ENCODE data around the gene ZNF688. TPM values are rescaled to one million over a fixed set of nuclear protein-coding genes. Genes with fewer than 3 reads are reported as not detected.

Gene ZNF688
- total and polyA plus RNA-seq, 2 of the 13 experiments (the other 11 are each of a cell fraction or from before 2014, with no cell fraction given): 2.4 to 5.4 TPM

DNA sequence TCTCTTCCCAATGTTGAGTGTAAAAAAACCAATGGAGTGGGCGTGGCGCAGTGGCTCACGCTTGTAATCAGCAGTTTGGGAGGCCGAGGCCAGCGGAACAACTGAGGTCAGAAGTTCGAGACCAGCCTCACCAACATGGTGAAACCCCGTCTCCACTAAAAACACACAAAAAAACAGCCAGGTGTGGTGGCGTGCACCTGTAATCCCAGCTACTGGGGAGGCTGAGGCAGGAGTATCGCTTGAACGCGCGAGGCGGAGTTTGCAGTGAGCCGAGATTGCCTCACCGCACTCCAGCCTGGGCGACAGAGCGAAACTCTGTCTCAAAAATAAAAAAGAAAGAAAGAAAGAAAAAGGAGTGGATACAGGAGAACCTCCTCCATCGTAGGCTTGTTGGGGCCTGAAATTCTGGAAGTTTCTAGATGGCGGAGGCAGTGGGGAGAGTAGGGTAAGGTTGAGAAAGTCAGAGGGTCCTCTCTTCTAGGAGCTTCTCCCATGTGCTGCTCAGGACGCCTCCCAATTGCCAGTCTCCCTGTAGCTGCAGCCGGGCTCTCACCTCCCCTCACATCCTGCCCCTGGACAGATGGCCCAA is 12.6 kb downstream of the ZNF688 start (continued):
- TF ChIP-seq, protein P1, sequence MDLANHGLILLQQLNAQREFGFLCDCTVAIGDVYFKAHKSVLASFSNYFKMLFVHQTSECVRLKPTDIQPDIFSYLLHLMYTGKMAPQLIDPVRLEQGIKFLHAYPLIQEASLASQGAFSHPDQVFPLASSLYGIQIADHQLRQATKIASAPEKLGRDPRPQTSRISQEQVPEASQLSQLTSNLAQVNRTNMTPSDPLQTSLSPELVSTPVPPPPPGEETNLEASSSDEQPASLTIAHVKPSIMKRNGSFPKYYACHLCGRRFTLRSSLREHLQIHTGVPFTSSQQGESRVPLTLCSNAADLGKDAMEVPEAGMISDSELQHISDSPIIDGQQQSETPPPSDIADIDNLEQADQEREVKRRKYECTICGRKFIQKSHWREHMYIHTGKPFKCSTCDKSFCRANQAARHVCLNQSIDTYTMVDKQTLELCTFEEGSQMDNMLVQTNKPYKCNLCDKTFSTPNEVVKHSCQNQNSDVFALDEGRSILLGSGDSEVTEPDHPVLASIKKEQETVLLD (CRISPR knock-in tag; IDR thresholded peaks at IDR 0.05; ENCODE audit: low read depth): no peak
- TF ChIP-seq, protein P2, sequence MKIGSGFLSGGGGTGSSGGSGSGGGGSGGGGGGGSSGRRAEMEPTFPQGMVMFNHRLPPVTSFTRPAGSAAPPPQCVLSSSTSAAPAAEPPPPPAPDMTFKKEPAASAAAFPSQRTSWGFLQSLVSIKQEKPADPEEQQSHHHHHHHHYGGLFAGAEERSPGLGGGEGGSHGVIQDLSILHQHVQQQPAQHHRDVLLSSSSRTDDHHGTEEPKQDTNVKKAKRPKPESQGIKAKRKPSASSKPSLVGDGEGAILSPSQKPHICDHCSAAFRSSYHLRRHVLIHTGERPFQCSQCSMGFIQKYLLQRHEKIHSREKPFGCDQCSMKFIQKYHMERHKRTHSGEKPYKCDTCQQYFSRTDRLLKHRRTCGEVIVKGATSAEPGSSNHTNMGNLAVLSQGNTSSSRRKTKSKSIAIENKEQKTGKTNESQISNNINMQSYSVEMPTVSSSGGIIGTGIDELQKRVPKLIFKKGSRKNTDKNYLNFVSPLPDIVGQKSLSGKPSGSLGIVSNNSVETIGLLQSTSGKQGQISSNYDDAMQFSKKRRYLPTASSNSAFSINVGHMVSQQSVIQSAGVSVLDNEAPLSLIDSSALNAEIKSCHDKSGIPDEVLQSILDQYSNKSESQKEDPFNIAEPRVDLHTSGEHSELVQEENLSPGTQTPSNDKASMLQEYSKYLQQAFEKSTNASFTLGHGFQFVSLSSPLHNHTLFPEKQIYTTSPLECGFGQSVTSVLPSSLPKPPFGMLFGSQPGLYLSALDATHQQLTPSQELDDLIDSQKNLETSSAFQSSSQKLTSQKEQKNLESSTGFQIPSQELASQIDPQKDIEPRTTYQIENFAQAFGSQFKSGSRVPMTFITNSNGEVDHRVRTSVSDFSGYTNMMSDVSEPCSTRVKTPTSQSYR (CRISPR knock-in tag; IDR thresholded peaks at IDR 0.05; ENCODE audit: borderline replicate concordance): no peak
- TF ChIP-seq ZFAT (CRISPR knock-in tag; conservative IDR thresholded peaks at IDR 0.05) (no peak), ZNF773 (CRISPR knock-in tag; IDR thresholded peaks at IDR 0.05; ENCODE audit: borderline replicate concordance) (no peak), ZNF207 (IDR thresholded peaks at IDR 0.05; ENCODE audit: borderline replicate concordance) (no peak), ZKSCAN1 (IDR thresholded peaks at IDR 0.05; ENCODE audit: low read length) (no peak), BHLHE40 (IDR thresholded peaks at IDR 0.05; ENCODE audit: low read length) (no peak), CCDC6 (CRISPR knock-in tag; IDR thresholded peaks at IDR 0.05) (peak; percentile 13; the same call in 1 of the 2 replicates), PITX1 (CRISPR knock-in tag; IDR thresholded peaks at IDR 0.05) (peak; percentile 7; the same call in 1 of the 2 replicates), ZNF292 (CRISPR knock-in tag; IDR thresholded peaks at IDR 0.05; ENCODE audit: borderline replicate concordance, low read depth) (peak; percentile 68; the same call in 1 of the 2 replicates), SYNCRIP (IDR thresholded peaks at IDR 0.05; ENCODE audit: insufficient read depth, low read depth, low read length) (no peak), ZNF564 (CRISPR knock-in tag; IDR thresholded peaks at IDR 0.05) (no peak), ZNF446 (CRISPR knock-in tag; IDR thresholded peaks at IDR 0.05) (no peak)
- TF ChIP-seq, protein P3, sequence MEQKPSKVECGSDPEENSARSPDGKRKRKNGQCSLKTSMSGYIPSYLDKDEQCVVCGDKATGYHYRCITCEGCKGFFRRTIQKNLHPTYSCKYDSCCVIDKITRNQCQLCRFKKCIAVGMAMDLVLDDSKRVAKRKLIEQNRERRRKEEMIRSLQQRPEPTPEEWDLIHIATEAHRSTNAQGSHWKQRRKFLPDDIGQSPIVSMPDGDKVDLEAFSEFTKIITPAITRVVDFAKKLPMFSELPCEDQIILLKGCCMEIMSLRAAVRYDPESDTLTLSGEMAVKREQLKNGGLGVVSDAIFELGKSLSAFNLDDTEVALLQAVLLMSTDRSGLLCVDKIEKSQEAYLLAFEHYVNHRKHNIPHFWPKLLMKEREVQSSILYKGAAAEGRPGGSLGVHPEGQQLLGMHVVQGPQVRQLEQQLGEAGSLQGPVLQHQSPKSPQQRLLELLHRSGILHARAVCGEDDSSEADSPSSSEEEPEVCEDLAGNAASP (CRISPR knock-in tag; IDR thresholded peaks at IDR 0.05; ENCODE audit: borderline replicate concordance): no peak
- TF ChIP-seq, protein P4, sequence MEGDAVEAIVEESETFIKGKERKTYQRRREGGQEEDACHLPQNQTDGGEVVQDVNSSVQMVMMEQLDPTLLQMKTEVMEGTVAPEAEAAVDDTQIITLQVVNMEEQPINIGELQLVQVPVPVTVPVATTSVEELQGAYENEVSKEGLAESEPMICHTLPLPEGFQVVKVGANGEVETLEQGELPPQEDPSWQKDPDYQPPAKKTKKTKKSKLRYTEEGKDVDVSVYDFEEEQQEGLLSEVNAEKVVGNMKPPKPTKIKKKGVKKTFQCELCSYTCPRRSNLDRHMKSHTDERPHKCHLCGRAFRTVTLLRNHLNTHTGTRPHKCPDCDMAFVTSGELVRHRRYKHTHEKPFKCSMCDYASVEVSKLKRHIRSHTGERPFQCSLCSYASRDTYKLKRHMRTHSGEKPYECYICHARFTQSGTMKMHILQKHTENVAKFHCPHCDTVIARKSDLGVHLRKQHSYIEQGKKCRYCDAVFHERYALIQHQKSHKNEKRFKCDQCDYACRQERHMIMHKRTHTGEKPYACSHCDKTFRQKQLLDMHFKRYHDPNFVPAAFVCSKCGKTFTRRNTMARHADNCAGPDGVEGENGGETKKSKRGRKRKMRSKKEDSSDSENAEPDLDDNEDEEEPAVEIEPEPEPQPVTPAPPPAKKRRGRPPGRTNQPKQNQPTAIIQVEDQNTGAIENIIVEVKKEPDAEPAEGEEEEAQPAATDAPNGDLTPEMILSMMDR (CRISPR knock-in tag; IDR thresholded peaks at IDR 0.05): no peak
- TF ChIP-seq, protein P5, sequence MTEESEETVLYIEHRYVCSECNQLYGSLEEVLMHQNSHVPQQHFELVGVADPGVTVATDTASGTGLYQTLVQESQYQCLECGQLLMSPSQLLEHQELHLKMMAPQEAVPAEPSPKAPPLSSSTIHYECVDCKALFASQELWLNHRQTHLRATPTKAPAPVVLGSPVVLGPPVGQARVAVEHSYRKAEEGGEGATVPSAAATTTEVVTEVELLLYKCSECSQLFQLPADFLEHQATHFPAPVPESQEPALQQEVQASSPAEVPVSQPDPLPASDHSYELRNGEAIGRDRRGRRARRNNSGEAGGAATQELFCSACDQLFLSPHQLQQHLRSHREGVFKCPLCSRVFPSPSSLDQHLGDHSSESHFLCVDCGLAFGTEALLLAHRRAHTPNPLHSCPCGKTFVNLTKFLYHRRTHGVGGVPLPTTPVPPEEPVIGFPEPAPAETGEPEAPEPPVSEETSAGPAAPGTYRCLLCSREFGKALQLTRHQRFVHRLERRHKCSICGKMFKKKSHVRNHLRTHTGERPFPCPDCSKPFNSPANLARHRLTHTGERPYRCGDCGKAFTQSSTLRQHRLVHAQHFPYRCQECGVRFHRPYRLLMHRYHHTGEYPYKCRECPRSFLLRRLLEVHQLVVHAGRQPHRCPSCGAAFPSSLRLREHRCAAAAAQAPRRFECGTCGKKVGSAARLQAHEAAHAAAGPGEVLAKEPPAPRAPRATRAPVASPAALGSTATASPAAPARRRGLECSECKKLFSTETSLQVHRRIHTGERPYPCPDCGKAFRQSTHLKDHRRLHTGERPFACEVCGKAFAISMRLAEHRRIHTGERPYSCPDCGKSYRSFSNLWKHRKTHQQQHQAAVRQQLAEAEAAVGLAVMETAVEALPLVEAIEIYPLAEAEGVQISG (CRISPR knock-in tag; IDR thresholded peaks at IDR 0.05): no peak
- TF ChIP-seq, protein P6, sequence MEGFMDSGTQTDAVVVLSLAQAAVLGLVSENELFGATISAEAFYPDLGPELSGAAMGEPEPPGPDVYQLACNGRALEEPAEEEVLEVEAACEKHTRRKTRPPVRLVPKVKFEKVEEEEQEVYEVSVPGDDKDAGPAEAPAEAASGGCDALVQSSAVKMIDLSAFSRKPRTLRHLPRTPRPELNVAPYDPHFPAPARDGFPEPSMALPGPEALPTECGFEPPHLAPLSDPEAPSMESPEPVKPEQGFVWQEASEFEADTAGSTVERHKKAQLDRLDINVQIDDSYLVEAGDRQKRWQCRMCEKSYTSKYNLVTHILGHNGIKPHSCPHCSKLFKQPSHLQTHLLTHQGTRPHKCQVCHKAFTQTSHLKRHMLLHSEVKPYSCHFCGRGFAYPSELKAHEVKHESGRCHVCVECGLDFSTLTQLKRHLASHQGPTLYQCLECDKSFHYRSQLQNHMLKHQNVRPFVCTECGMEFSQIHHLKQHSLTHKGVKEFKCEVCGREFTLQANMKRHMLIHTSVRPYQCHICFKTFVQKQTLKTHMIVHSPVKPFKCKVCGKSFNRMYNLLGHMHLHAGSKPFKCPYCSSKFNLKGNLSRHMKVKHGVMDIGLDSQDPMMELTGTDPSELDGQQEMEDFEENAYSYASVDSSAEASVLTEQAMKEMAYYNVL (CRISPR knock-in tag; IDR thresholded peaks at IDR 0.05; ENCODE audit: borderline replicate concordance): no peak

Data from HepG2 (cell line).